ENCODE measurements around the gene PAGE2B. TPM values are rescaled to one million over a fixed set of nuclear protein-coding genes. Genes with fewer than 3 reads are reported as not detected.

PAGE2B gene
- total RNA-seq (2022; extraction: Qiagen RNA extraction): not detected in 5 replicates

GRCh38 chrX:55074851-55075467 is at the start of gene PAGE2B:
PAGE2B (plus strand) TSS chrX:55075030; CDS start chrX:55076042, 1,012 bp downstream.

GRCh38 chrX:55030271-55031205 is 44.3 kb upstream of the PAGE2B start, which contains the start of gene ALAS2:
ALAS2 (minus strand) TSS chrX:55030977; CDS start chrX:55026000, 4,977 bp downstream.

GRCh38 chrX:55088795-55089489 is 14.1 kb downstream of the PAGE2B start, which contains the start of gene PAGE2:
PAGE2 (plus strand) TSS chrX:55089018; CDS start chrX:55090021, 1,003 bp downstream.

Other genes with a start within 250 kb of the PAGE2B start
- 0.48 to 0.74 TPM (median 0.63 TPM) in 5 replicates for gene TRO, start 154.2 kb upstream of the PAGE2B start, total RNA-seq (2022; extraction: Qiagen RNA extraction)
- gene PFKFB1, start 80.8 kb upstream of the PAGE2B start, total RNA-seq (2022; extraction: Qiagen RNA extraction): 0.06 to 0.14 TPM (median 0.09 TPM) in 4 of 5 replicates, not detected in the other
- gene APEX2, start 74.7 kb upstream of the PAGE2B start, total RNA-seq (2022; extraction: Qiagen RNA extraction): 28.5 to 32.3 TPM (median 30.0 TPM) in 5 replicates
- not detected in 5 replicates for gene ALAS2, start 44.1 kb upstream of the PAGE2B start, total RNA-seq (2022; extraction: Qiagen RNA extraction)
- gene PAGE2, start 14.0 kb downstream of the PAGE2B start, total RNA-seq (2022; extraction: Qiagen RNA extraction): not detected in 5 replicates
- gene PAGE5, start 145.3 kb downstream of the PAGE2B start, total RNA-seq (2022; extraction: Qiagen RNA extraction): not detected in 5 replicates
- gene PAGE3, start 189.9 kb downstream of the PAGE2B start, total RNA-seq (2022; extraction: Qiagen RNA extraction): not detected in 5 replicates